ENCODE data around the gene IFT25. TPM values are rescaled to one million over a fixed set of nuclear protein-coding genes. Genes with fewer than 3 reads are reported as not detected.

Gene IFT25
- total and polyA plus RNA-seq, 2 donors (not counting 3 experiments of a cell fraction or from before 2014, with no cell fraction given), result 13.0 to 34.0 TPM

DNA sequence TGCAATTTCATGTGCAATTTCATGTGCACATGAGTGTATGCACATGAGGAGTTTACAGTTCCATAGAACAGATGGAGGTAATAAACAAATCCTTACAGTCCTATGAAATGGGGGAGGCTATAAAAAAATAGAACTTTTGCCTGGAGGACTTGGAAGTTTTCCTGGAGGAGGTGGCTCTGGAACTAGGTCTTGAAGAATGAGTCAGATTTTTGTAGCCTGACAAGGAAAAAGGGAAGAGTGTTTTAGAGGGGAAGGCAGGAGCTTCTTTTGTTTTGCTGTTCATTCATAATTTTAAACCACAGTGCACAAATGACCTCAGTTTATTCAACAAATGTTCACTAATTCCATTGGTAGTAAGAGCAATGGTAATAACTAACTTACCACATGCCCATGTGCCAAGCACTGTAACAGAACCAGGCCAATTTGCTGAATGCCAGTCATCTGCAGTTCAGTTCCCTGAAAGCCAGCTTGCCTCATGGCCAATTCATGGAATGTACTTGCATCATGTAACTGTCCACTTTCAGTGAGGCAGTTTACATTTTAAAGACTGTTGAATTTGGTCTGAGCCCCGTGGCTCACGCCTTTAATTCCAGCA, 48.8 kb downstream of the IFT25 start:
- no TSS peak for BruUV-seq (replicated peaks)
- H3K4me1 ChIP-seq (ENCODE audit: control insufficient read depth, extremely low read depth, insufficient read depth, low read length), result no peaks in the 10 kb centered on the region
- H3K36me3 ChIP-seq (ENCODE audit: control insufficient read depth in 2 of 2, extremely low read depth in 1 of 2, insufficient read depth in 2 of 2, low read length in 2 of 2), result no peaks in the 10 kb centered on the region
- H3K4me2 ChIP-seq (ENCODE audit: insufficient read depth, low read length), result no peak overlapping the region
- CTCF ChIA-PET, result interaction anchor here (1.2 kb wide), 1 partner anchor 18 kb away, joined by 4 read pairs; no protein-coding TSS in a partner anchor
- POLR2A ChIA-PET, result no interaction called here
- TF ChIP-seq FOS (IDR thresholded peaks at IDR 0.05; ENCODE audit: borderline replicate concordance, insufficient read depth, low read length) (no peak), JUN (IDR thresholded peaks at IDR 0.05; ENCODE audit: borderline replicate concordance, insufficient read depth, insufficient read length, low read depth) (no peak), MYC (IDR thresholded peaks at IDR 0.05; ENCODE audit: low read depth, low read length) (no peak), EZH2 (IDR thresholded peaks at IDR 0.05; ENCODE audit: borderline replicate concordance, low read depth, low read length, severe bottlenecking) (no peak)
- TF ChIP-seq, protein P1, sequence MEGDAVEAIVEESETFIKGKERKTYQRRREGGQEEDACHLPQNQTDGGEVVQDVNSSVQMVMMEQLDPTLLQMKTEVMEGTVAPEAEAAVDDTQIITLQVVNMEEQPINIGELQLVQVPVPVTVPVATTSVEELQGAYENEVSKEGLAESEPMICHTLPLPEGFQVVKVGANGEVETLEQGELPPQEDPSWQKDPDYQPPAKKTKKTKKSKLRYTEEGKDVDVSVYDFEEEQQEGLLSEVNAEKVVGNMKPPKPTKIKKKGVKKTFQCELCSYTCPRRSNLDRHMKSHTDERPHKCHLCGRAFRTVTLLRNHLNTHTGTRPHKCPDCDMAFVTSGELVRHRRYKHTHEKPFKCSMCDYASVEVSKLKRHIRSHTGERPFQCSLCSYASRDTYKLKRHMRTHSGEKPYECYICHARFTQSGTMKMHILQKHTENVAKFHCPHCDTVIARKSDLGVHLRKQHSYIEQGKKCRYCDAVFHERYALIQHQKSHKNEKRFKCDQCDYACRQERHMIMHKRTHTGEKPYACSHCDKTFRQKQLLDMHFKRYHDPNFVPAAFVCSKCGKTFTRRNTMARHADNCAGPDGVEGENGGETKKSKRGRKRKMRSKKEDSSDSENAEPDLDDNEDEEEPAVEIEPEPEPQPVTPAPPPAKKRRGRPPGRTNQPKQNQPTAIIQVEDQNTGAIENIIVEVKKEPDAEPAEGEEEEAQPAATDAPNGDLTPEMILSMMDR (IDR thresholded peaks at IDR 0.05; ENCODE audit: extremely low read depth in 1 of 2, insufficient read depth in 1 of 2, low read depth in 1 of 2, low read length in 2 of 2), result no peak
- TF ChIP-seq, protein P2, sequence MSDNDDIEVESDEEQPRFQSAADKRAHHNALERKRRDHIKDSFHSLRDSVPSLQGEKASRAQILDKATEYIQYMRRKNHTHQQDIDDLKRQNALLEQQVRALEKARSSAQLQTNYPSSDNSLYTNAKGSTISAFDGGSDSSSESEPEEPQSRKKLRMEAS (IDR thresholded peaks at IDR 0.05; ENCODE audit: insufficient read depth, insufficient read length), result no peak
- no peaks in the 10 kb centered on the region for H3K79me2 ChIP-seq (ENCODE audit: control insufficient read depth, insufficient read depth, low read length)
- dilution Hi-C loops (cut with MboI; ENCODE audit: extremely low pct_ligation_motif_present, low sequenced_read_pairs) (no loop called here), intact Hi-C loops (cut with micrococcal nuclease) (no loop called here)
- H3K9ac ChIP-seq (replicated peaks; ENCODE audit: extremely low read depth, insufficient read depth, low read length), result no peak overlapping the region
- no peak overlapping the region for H3K4me3 ChIP-seq (replicated peaks in 1 of 3; ENCODE audit: insufficient read depth in 1 of 3, low read depth in 1 of 3, low read length in 3 of 3)
- H3K9me3 ChIP-seq (replicated peaks; ENCODE audit: control insufficient read depth, insufficient read depth, low read length), result no peaks in the 10 kb centered on the region
- no peaks in the 10 kb centered on the region for H4K20me1 ChIP-seq (replicated peaks; ENCODE audit: control insufficient read depth, extremely low read depth, insufficient read depth, low read length)
- H2AFZ ChIP-seq (ENCODE audit: low read depth, low read length), result no peak overlapping the region
- H3K27me3 ChIP-seq (ENCODE audit: control insufficient read depth in 2 of 2, insufficient read depth in 2 of 2, low read length in 2 of 2), result no peaks in the 10 kb centered on the region
- no peaks in the 10 kb centered on the region for H3K9me1 ChIP-seq (replicated peaks; ENCODE audit: control insufficient read depth, extremely low read depth, insufficient read depth, low read length)
- FAIRE-seq (no peak), DNase-seq (ENCODE audit: low read depth, low spot score) (no peak)
- no peak overlapping the region for H3K27ac ChIP-seq (ENCODE audit: insufficient read depth, low read depth, low read length)

Measured in endothelial cell of umbilical vein (primary cell).